Neural cell (in vitro differentiated cells): Measurements from ENCODE around the gene SUSD5. TPM values are rescaled to one million over a fixed set of nuclear protein-coding genes. Genes with fewer than 3 reads are reported as not detected.

ENCODE experiments used
- H2AFZ ChIP-seq: fragments of 200-600, 300-800 bp; sonication (generic), shearing (Covaris generic); 2 replicates; pipeline ENCODE4 v1.6.0; 2014; ENCODE audit warnings: low read depth, mild to moderate bottlenecking, antibody characterized with exemption, low read length, moderate library complexity
- H3F3A ChIP-seq: fragments of 200-600 bp; shearing (Covaris generic); 2 replicates; pipeline ENCODE4 v1.6.1; 2016; ENCODE audit warnings: mild to moderate bottlenecking, moderate library complexity, mixed read lengths, antibody characterized with exemption, low read length; ENCODE audit not compliant: insufficient read depth, poor library complexity, severe bottlenecking
- H3K27ac ChIP-seq: fragments of 200-600, 300-800 bp; sonication (generic), shearing (Covaris generic); 2 replicates; pipeline ENCODE4 v1.5.1; 2014; ENCODE audit warnings: mild to moderate bottlenecking, low read length, moderate library complexity
- H3K27me3 ChIP-seq: fragments of 300-800, 200-600 bp; sonication (generic), shearing (Covaris generic); 2 replicates; pipeline ENCODE4 v1.6.0; 2014; ENCODE audit warnings: mild to moderate bottlenecking, low read depth, low read length, moderate library complexity; ENCODE audit not compliant: insufficient read depth
- H3K36me3 ChIP-seq: fragments of 300-800, 200-600 bp; sonication (generic), shearing (Covaris generic); 2 replicates; pipeline ENCODE4 v1.5.1; 2014; ENCODE audit warnings: mild to moderate bottlenecking, antibody characterized with exemption, low read length, moderate library complexity; ENCODE audit not compliant: insufficient read depth
- H3K4me2 ChIP-seq: fragments of 300-800, 200-600 bp; sonication (generic), shearing (Covaris generic); 2 replicates; pipeline ENCODE4 v1.6.0; 2014; ENCODE audit warnings: mild to moderate bottlenecking, low read length
- H3K4me3 ChIP-seq: fragments of 300-800, 200-600 bp; sonication (generic), shearing (Covaris generic); 2 replicates; pipeline ENCODE4 v1.5.1; 2014; ENCODE audit warnings: mild to moderate bottlenecking, low read length, moderate library complexity
- H3K79me2 ChIP-seq: fragments of 200-600 bp; shearing (Covaris generic); replicated peaks from 2 replicates; pipeline ENCODE4 v1.6.0; 2014; ENCODE audit warnings: mild to moderate bottlenecking, low read length, moderate library complexity; ENCODE audit not compliant: insufficient read depth
- H3K9ac ChIP-seq: fragments of 300-800, 200-600 bp; sonication (generic), shearing (Covaris generic); 2 replicates; pipeline ENCODE4 v1.6.1; 2016; ENCODE audit warnings: mild to moderate bottlenecking, low read length, mixed read lengths
- H3K9me2 ChIP-seq: fragments of 200-600 bp; shearing (Covaris generic); 2 replicates; pipeline ENCODE4 v1.6.1; 2016; ENCODE audit warnings: mild to moderate bottlenecking, low read length, mixed read lengths; ENCODE audit not compliant: insufficient read depth
- H3K9me3 ChIP-seq: fragments of 200-600, 300-800 bp; sonication (generic), shearing (Covaris generic); 2 replicates; pipeline ENCODE4 v1.6.1; 2016; ENCODE audit warnings: mild to moderate bottlenecking, mixed run types, low read length, moderate library complexity, mixed read lengths
- H4K20me1 ChIP-seq: fragments of 200-600 bp; shearing (Covaris generic); 2 replicates; pipeline ENCODE4 v1.6.1; 2016; ENCODE audit warnings: mild to moderate bottlenecking, mixed run types; ENCODE audit not compliant: insufficient read depth
- EP300 ChIP-seq: fragments of 450-650 bp; conservative IDR thresholded peaks from 2 replicates; pipeline ENCODE4 v1.6.1; 2014; ENCODE audit warnings: antibody characterized with exemption, mild to moderate bottlenecking, moderate library complexity; ENCODE audit not compliant: poor library complexity, severe bottlenecking
- EZH2 ChIP-seq: fragments of 200-600, 300-800 bp; shearing (Covaris generic), sonication (generic); IDR thresholded peaks from 2 replicates; pipeline ENCODE4 v1.6.1; 2014; ENCODE audit warnings: antibody characterized with exemption, low read length, borderline replicate concordance, mild to moderate bottlenecking; ENCODE audit not compliant: insufficient read depth, poor library complexity, severe bottlenecking
- MXI1 ChIP-seq: fragments of 450-650 bp; conservative IDR thresholded peaks from 2 replicates; pipeline ENCODE4 v1.6.1; 2014; ENCODE audit warnings: antibody characterized with exemption, mild to moderate bottlenecking; ENCODE audit not compliant: poor library complexity, severe bottlenecking
- POLR2AphosphoS5 ChIP-seq: IDR thresholded peaks from 2 replicates; pipeline ENCODE4 v1.6.1; 2012
- RAD21 ChIP-seq: fragments of 450-650 bp; conservative IDR thresholded peaks from 2 replicates; pipeline ENCODE4 v1.6.1; 2014; ENCODE audit warnings: antibody characterized with exemption, mild to moderate bottlenecking, moderate library complexity
- SMC3 ChIP-seq: fragments of 450-650 bp; conservative IDR thresholded peaks from 2 replicates; pipeline ENCODE4 v1.6.1; 2014; ENCODE audit warnings: antibody characterized with exemption, mild to moderate bottlenecking, moderate library complexity; ENCODE audit not compliant: poor library complexity
- TAF1 ChIP-seq: IDR thresholded peaks from 2 replicates; pipeline ENCODE4 v1.6.1; 2012; ENCODE audit warnings: low read depth
- polyA plus RNA-seq: library from polyadenylated mRNA; depleted of rRNA; stranded (reverse); fragments of >200 nt; gene quantifications from 2 replicates; pipeline ENCODE4 v1.2.3, GENCODE V29; 2014
- TF ChIP-seq, protein P1 (sequence below): fragments of 450-650 bp; IDR thresholded peaks from 2 replicates; pipeline ENCODE4 v1.5.1; 2014; ENCODE audit warnings: antibody characterized with exemption, mild to moderate bottlenecking, moderate library complexity; ENCODE audit not compliant: poor library complexity, severe bottlenecking
- TF ChIP-seq, protein P2 (sequence below): IDR thresholded peaks from 2 replicates; pipeline ENCODE4 v1.6.1; 2012; ENCODE audit warnings: borderline replicate concordance

SUSD5 gene
- polyA plus RNA-seq, 1 donor from 2014 or later = 0.74 TPM

DNA sequence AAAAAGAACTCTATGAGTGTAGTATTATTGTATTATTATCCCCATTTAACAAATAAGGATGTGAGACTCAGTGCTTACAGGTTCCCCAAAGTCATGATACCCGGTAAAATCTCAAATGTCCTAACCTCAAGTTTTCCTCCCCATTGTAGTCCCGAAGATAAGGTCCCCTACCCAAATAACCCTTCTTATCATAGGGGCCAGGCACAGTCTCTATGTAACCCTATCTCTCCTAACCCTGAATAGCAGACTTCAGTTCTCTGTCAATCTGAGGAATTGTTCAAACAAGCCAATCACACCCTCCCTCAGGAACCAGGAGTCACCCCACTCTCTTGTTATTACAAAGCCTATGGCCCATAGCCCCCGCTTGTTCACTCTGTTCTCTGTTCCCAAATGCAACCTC, 10.5 kb upstream of the SUSD5 start:
- TF ChIP-seq EZH2 = no peak
- TF ChIP-seq MXI1 = no peak
- TF ChIP-seq, protein P1, sequence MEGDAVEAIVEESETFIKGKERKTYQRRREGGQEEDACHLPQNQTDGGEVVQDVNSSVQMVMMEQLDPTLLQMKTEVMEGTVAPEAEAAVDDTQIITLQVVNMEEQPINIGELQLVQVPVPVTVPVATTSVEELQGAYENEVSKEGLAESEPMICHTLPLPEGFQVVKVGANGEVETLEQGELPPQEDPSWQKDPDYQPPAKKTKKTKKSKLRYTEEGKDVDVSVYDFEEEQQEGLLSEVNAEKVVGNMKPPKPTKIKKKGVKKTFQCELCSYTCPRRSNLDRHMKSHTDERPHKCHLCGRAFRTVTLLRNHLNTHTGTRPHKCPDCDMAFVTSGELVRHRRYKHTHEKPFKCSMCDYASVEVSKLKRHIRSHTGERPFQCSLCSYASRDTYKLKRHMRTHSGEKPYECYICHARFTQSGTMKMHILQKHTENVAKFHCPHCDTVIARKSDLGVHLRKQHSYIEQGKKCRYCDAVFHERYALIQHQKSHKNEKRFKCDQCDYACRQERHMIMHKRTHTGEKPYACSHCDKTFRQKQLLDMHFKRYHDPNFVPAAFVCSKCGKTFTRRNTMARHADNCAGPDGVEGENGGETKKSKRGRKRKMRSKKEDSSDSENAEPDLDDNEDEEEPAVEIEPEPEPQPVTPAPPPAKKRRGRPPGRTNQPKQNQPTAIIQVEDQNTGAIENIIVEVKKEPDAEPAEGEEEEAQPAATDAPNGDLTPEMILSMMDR = no peak
- no peak for TF ChIP-seq RAD21
- TF ChIP-seq, protein P2, sequence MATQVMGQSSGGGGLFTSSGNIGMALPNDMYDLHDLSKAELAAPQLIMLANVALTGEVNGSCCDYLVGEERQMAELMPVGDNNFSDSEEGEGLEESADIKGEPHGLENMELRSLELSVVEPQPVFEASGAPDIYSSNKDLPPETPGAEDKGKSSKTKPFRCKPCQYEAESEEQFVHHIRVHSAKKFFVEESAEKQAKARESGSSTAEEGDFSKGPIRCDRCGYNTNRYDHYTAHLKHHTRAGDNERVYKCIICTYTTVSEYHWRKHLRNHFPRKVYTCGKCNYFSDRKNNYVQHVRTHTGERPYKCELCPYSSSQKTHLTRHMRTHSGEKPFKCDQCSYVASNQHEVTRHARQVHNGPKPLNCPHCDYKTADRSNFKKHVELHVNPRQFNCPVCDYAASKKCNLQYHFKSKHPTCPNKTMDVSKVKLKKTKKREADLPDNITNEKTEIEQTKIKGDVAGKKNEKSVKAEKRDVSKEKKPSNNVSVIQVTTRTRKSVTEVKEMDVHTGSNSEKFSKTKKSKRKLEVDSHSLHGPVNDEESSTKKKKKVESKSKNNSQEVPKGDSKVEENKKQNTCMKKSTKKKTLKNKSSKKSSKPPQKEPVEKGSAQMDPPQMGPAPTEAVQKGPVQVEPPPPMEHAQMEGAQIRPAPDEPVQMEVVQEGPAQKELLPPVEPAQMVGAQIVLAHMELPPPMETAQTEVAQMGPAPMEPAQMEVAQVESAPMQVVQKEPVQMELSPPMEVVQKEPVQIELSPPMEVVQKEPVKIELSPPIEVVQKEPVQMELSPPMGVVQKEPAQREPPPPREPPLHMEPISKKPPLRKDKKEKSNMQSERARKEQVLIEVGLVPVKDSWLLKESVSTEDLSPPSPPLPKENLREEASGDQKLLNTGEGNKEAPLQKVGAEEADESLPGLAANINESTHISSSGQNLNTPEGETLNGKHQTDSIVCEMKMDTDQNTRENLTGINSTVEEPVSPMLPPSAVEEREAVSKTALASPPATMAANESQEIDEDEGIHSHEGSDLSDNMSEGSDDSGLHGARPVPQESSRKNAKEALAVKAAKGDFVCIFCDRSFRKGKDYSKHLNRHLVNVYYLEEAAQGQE = no peak
- TF ChIP-seq SMC3 = no peak
- no peak for TF ChIP-seq POLR2AphosphoS5
- no peak for TF ChIP-seq TAF1
- no peak for TF ChIP-seq EP300
- Histone ChIP-seq H3K9me2 (no peaks in the 10 kb centered on the region), H3F3A (no peaks in the 10 kb centered on the region), H3K27ac (no peak overlapping the region), H2AFZ (no peak overlapping the region), H3K27me3 (no peaks in the 10 kb centered on the region), H3K4me3 (no peak overlapping the region), H3K4me2 (no peak overlapping the region), H3K36me3 (no peaks in the 10 kb centered on the region), H3K9ac (no peak overlapping the region), H4K20me1 (no peaks in the 10 kb centered on the region), H3K79me2 (no peaks in the 10 kb centered on the region), H3K9me3 (no peaks in the 10 kb centered on the region)

- H3K9ac ChIP-seq = no peak overlapping the region
- H3F3A ChIP-seq = no peaks in the 10 kb centered on the region
- H3K36me3 ChIP-seq = no peaks in the 10 kb centered on the region
- H3K9me2 ChIP-seq = no peaks in the 10 kb centered on the region
- no peak overlapping the region for H2AFZ ChIP-seq
- peaks cover 40% of the 10 kb centered on the region for H3K27me3 ChIP-seq
- TF ChIP-seq SMC3 (no peak), POLR2AphosphoS5 (no peak), MXI1 (no peak), EZH2 (no peak), TAF1 (no peak), RAD21 (no peak), EP300 (no peak)
- TF ChIP-seq, protein P2 = no peak
- TF ChIP-seq, protein P1 = no peak
- H3K27ac ChIP-seq = no peak overlapping the region
- no peaks in the 10 kb centered on the region for H3K9me3 ChIP-seq
- no peaks in the 10 kb centered on the region for H3K79me2 ChIP-seq
- no peak overlapping the region for H3K4me2 ChIP-seq
- no peaks in the 10 kb centered on the region for H4K20me1 ChIP-seq
- H3K4me3 ChIP-seq = no peak overlapping the region
These were observed 2.6 kb upstream of the SUSD5 start for GRCh38 chr3:33221241-33221640.
